ENCODE measurements around the gene LHX5.

LHX5 gene

DNA sequence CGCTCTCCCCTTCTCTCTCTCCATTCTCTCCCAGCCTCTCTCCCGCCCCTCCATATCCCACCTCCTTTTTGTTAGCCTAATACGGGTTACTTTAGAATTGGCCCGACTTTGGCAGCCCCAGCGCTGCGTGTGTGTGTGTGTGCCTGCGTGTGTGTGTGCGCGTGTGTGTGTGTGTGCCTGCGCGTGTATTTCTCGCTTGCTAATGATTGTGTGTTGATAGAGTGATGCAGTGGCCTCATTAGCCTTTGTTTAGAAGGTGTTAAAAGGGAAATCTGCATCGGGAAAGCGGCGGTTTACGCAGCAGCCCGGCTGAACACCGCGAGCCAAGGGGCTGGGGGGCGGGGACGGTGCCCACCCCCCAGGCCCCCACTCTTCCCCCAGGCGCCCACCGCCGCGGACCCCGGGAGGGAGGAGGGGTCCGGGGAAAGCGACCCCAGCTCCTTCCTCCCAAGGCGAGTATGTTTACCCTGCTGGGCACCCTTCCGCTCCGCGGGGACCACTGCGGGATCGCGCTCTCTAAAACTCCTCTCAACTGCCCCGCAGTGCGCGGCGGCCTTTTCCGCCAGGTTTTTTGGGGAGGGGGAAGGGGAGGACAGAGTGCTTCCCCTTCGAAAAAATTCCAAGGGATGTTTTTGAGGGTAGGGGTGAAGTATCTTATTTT, 6.8 kb upstream of the LHX5 start:
- H3K4me1 ChIP-seq (ENCODE audit: control insufficient read depth in 1 of 2, insufficient read depth in 2 of 2, low read length in 2 of 2) = no peaks in the 10 kb centered on the region
- no peak overlapping the region for H3K9ac ChIP-seq (ENCODE audit: low read depth in 1 of 2, low read length in 2 of 2)
- H3K4me3 ChIP-seq (ENCODE audit: low read depth in 1 of 2, low read length in 2 of 2) = no peak overlapping the region
- H3K36me3 ChIP-seq (ENCODE audit: control insufficient read depth in 1 of 2, insufficient read depth in 2 of 2, low read length in 2 of 2) = no peaks in the 10 kb centered on the region
- H3K9me3 ChIP-seq (ENCODE audit: control insufficient read depth in 1 of 2, low read length in 2 of 2) = no peaks in the 10 kb centered on the region
- H3K27me3 ChIP-seq (ENCODE audit: control insufficient read depth in 1 of 2, insufficient read depth in 2 of 2, low read length in 2 of 2) = peaks cover 59 to 70% of the 10 kb centered on the region in 2 donors
- no peak overlapping the region for H3K27ac ChIP-seq (ENCODE audit: low read depth, low read length)

- no peak overlapping the region for H3K27ac ChIP-seq (ENCODE audit: low read depth, low read length)
- no peaks in the 10 kb centered on the region for H3K4me1 ChIP-seq (ENCODE audit: control insufficient read depth in 1 of 2, insufficient read depth in 2 of 2, low read length in 2 of 2)
- peaks cover 65 to 76% of the 10 kb centered on the region in 2 donors for H3K27me3 ChIP-seq (ENCODE audit: control insufficient read depth in 1 of 2, insufficient read depth in 2 of 2, low read length in 2 of 2)
- no peak overlapping the region for H3K4me3 ChIP-seq (ENCODE audit: low read depth in 1 of 2, low read length in 2 of 2)
- H3K36me3 ChIP-seq (ENCODE audit: control insufficient read depth in 1 of 2, insufficient read depth in 2 of 2, low read length in 2 of 2) = no peaks in the 10 kb centered on the region
- no peaks in the 10 kb centered on the region for H3K9me3 ChIP-seq (ENCODE audit: control insufficient read depth in 1 of 2, low read length in 2 of 2)
- no peak overlapping the region for H3K9ac ChIP-seq (ENCODE audit: low read depth in 1 of 2, low read length in 2 of 2)
Observed at GRCh38 chr12:113477842-113478215, 6.2 kb upstream of the LHX5 start.

DNA sequence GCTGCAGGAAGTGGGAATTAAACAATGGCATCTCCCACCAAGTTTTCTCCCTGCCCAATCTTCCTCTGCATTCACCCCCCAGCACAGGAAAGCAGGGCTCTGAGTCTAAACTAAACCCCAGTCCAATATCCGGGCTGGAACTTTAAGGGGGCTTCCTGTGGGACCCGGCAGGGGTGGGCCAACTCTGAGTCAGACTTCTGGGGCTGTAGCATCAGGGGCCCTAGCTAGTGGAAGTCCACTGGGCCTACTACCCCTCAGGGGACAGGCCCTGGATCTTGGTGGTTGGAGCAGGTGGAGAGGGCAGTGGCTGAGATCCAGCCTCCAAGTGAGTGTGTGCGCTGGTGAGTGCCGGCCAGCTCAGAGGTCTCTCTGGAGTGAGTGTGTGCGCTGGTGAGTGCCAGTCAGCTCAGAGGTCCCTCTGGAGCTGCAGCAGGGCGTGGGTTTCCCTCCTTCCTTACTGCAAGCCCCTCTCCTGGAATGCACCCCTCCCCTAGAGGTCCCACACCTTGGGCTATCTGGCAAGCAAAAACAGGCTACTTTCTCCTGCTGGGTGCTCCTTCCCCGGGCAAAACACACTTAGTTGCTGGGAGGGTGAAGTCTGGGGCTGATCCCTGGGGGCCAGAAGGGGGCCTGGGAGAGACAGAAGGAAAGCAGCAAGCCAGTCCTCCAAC, 5.6 kb upstream of the LHX5 start:
- no peaks in the 10 kb centered on the region for H3K9me3 ChIP-seq (ENCODE audit: control insufficient read depth in 1 of 2, low read length in 2 of 2)
- peaks cover 71 to 79% of the 10 kb centered on the region in 2 donors for H3K27me3 ChIP-seq (ENCODE audit: control insufficient read depth in 1 of 2, insufficient read depth in 2 of 2, low read length in 2 of 2)
- H3K36me3 ChIP-seq (ENCODE audit: control insufficient read depth in 1 of 2, insufficient read depth in 2 of 2, low read length in 2 of 2) = no peaks in the 10 kb centered on the region

GRCh38 chr12:113476176-113476986, 4.7 kb upstream of the LHX5 start:
- Histone ChIP-seq H3K4me3 (ENCODE audit: low read depth in 1 of 2, low read length in 2 of 2) (no peak overlapping the region), H3K36me3 (ENCODE audit: control insufficient read depth in 1 of 2, insufficient read depth in 2 of 2, low read length in 2 of 2) (no peaks in the 10 kb centered on the region), H3K27me3 (ENCODE audit: control insufficient read depth in 1 of 2, insufficient read depth in 2 of 2, low read length in 2 of 2) (peaks cover 78 to 85% of the 10 kb centered on the region in 2 donors), H3K27ac (ENCODE audit: low read depth, low read length) (no peak overlapping the region), H3K9ac (ENCODE audit: low read depth in 1 of 2, low read length in 2 of 2) (no peak overlapping the region), H3K9me3 (ENCODE audit: control insufficient read depth in 1 of 2, low read length in 2 of 2) (no peaks in the 10 kb centered on the region), H3K4me1 (ENCODE audit: control insufficient read depth in 1 of 2, insufficient read depth in 2 of 2, low read length in 2 of 2) (no peaks in the 10 kb centered on the region)

More for the DNA sequence above, 5.6 kb upstream of the LHX5 start:
- no peak overlapping the region for H3K27ac ChIP-seq (ENCODE audit: low read depth, low read length)
- H3K9ac ChIP-seq (ENCODE audit: low read depth in 1 of 2, low read length in 2 of 2) = no peak overlapping the region
- no peaks in the 10 kb centered on the region for H3K4me1 ChIP-seq (ENCODE audit: control insufficient read depth in 1 of 2, insufficient read depth in 2 of 2, low read length in 2 of 2)
- no peak overlapping the region for H3K4me3 ChIP-seq (ENCODE audit: low read depth in 1 of 2, low read length in 2 of 2)

GRCh38 chr12:113475451-113476175, 3.9 kb upstream of the LHX5 start:
- Histone ChIP-seq H3K9me3 (ENCODE audit: control insufficient read depth in 1 of 2, low read length in 2 of 2) (no peaks in the 10 kb centered on the region), H3K27me3 (ENCODE audit: control insufficient read depth in 1 of 2, insufficient read depth in 2 of 2, low read length in 2 of 2) (peaks cover 79 to 89% of the 10 kb centered on the region in 2 donors), H3K27ac (ENCODE audit: low read depth, low read length) (no peak overlapping the region), H3K4me1 (ENCODE audit: control insufficient read depth in 1 of 2, insufficient read depth in 2 of 2, low read length in 2 of 2) (no peaks in the 10 kb centered on the region), H3K9ac (ENCODE audit: low read depth in 1 of 2, low read length in 2 of 2) (no peak overlapping the region), H3K36me3 (ENCODE audit: control insufficient read depth in 1 of 2, insufficient read depth in 2 of 2, low read length in 2 of 2) (no peaks in the 10 kb centered on the region), H3K4me3 (ENCODE audit: low read depth in 1 of 2, low read length in 2 of 2) (no peak overlapping the region)

DNA sequence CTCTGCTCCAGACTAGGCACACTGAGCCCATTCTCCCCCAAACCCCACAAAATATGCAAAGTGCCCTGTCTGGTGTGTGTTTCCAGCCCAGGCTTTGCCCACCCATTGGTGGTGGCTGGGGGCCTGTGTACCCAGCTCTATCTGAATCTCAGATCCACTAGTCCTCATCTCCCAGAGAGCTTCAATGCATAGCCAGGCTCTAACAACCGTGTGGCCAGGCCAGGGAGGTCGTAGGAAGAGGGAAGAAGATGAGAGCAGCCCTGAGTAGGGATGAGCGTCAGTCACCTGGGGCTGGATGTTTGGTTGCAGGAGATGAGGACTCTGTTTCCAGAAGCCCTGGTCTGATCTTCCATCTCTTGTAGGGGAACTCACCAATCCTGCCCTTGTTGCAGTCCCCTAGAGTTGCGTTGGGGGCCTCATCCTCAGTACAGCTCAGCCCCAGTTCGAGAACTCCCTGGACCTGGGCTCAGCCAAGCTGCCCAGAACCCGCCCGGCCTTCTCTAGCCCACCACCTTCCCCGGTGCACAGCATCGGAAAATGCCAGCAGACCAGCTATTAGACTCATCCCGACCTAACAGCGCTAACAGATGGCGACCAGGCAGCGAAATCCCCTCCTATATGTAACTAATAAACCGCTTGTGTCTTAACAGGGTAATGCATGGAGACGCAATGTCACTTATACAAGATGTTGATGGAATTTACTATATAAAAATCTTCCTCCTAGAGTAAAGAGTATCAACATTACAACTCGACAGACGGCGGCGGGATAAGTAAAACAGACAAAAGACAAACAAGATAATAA, 3.2 kb upstream of the LHX5 start:
- Histone ChIP-seq H3K27ac (ENCODE audit: low read depth, low read length) (no peak overlapping the region), H3K4me3 (ENCODE audit: low read depth in 1 of 2, low read length in 2 of 2) (no peak overlapping the region), H3K27me3 (ENCODE audit: control insufficient read depth in 1 of 2, insufficient read depth in 2 of 2, low read length in 2 of 2) (peaks cover 81 to 89% of the 10 kb centered on the region in 2 donors), H3K36me3 (ENCODE audit: control insufficient read depth in 1 of 2, insufficient read depth in 2 of 2, low read length in 2 of 2) (no peaks in the 10 kb centered on the region), H3K9me3 (ENCODE audit: control insufficient read depth in 1 of 2, low read length in 2 of 2) (no peaks in the 10 kb centered on the region), H3K4me1 (ENCODE audit: control insufficient read depth in 1 of 2, insufficient read depth in 2 of 2, low read length in 2 of 2) (no peaks in the 10 kb centered on the region), H3K9ac (ENCODE audit: low read depth in 1 of 2, low read length in 2 of 2) (no peak overlapping the region)

DNA sequence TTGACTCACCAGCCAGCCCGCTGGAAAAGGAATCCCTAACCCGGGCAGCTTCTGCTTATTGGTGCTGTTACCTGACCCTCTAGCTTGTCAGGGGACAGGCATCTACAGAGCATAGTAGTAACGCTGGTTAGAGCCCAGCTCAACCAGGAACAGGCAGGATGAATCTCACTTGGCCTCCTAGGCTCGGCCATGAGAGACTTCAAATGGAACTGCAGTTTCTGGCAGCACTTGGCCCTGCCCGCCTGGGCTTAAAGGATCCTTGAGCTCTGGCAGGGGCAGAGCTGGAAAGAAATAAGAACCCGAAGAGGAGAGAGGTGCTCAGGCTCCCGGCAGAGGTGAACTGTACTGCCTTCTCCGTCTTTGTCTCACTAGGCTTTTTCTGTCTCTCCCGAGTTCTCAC, 2.3 kb upstream of the LHX5 start:
- no peaks in the 10 kb centered on the region for H3K4me1 ChIP-seq (ENCODE audit: control insufficient read depth in 1 of 2, insufficient read depth in 2 of 2, low read length in 2 of 2)
- H3K27ac ChIP-seq (ENCODE audit: low read depth, low read length) = no peak overlapping the region
- peaks cover 82 to 89% of the 10 kb centered on the region in 2 donors for H3K27me3 ChIP-seq (ENCODE audit: control insufficient read depth in 1 of 2, insufficient read depth in 2 of 2, low read length in 2 of 2)
- no peak overlapping the region for H3K4me3 ChIP-seq (ENCODE audit: low read depth in 1 of 2, low read length in 2 of 2)
- no peaks in the 10 kb centered on the region for H3K36me3 ChIP-seq (ENCODE audit: control insufficient read depth in 1 of 2, insufficient read depth in 2 of 2, low read length in 2 of 2)
- H3K9me3 ChIP-seq (ENCODE audit: control insufficient read depth in 1 of 2, low read length in 2 of 2) = no peaks in the 10 kb centered on the region
- no peak overlapping the region for H3K9ac ChIP-seq (ENCODE audit: low read depth in 1 of 2, low read length in 2 of 2)

DNA sequence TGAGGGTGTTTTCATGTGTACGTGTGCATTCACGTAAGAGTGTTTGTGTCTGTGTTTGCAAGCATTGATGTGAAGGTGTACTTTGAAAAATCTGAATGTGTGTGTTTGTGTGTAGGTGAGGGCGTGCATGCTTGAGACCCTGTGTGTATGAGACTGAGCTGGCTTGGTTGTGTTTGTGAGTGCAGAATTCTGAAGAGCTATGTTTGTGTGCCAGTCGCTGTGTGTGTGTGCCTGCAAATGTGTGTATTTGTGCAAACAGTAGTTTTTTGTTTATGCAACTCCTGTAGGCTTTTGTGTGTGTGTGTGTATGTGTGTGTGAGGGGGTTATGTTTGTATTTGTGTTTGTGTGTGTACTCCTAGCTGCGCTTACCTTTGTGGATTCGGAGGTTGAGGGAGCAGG, 1.7 kb upstream of the LHX5 start:
- Histone ChIP-seq H3K27ac (ENCODE audit: low read depth, low read length) (no peak overlapping the region), H3K4me3 (ENCODE audit: low read depth in 1 of 2, low read length in 2 of 2) (no peak overlapping the region), H3K4me1 (ENCODE audit: control insufficient read depth in 1 of 2, insufficient read depth in 2 of 2, low read length in 2 of 2) (no peaks in the 10 kb centered on the region), H3K27me3 (ENCODE audit: control insufficient read depth in 1 of 2, insufficient read depth in 2 of 2, low read length in 2 of 2) (peaks cover 82 to 89% of the 10 kb centered on the region in 2 donors), H3K9ac (ENCODE audit: low read depth in 1 of 2, low read length in 2 of 2) (no peak overlapping the region), H3K36me3 (ENCODE audit: control insufficient read depth in 1 of 2, insufficient read depth in 2 of 2, low read length in 2 of 2) (no peaks in the 10 kb centered on the region), H3K9me3 (ENCODE audit: control insufficient read depth in 1 of 2, low read length in 2 of 2) (no peaks in the 10 kb centered on the region)

GRCh38 chr12:113472191-113473121, 785 bp upstream of the LHX5 start:
- Histone ChIP-seq H3K9ac (ENCODE audit: low read depth in 1 of 2, low read length in 2 of 2) (no peak overlapping the region), H3K36me3 (ENCODE audit: control insufficient read depth in 1 of 2, insufficient read depth in 2 of 2, low read length in 2 of 2) (no peaks in the 10 kb centered on the region), H3K4me1 (ENCODE audit: control insufficient read depth in 1 of 2, insufficient read depth in 2 of 2, low read length in 2 of 2) (peaks cover 0 to 8% of the 10 kb centered on the region in 2 donors), H3K27me3 (ENCODE audit: control insufficient read depth in 1 of 2, insufficient read depth in 2 of 2, low read length in 2 of 2) (peaks cover 79 to 88% of the 10 kb centered on the region in 2 donors), H3K9me3 (ENCODE audit: control insufficient read depth in 1 of 2, low read length in 2 of 2) (no peaks in the 10 kb centered on the region), H3K27ac (ENCODE audit: low read depth, low read length) (no peak overlapping the region), H3K4me3 (ENCODE audit: low read depth in 1 of 2, low read length in 2 of 2) (no peak overlapping the region)

Measured in duodenal mucosa (tissue), 2 donors.